CD14-positive monocyte (primary cell): ENCODE measurements around the gene HIPK3. TPM values are rescaled to one million over a fixed set of nuclear protein-coding genes. Genes with fewer than 3 reads are reported as not detected.

Experiments used
- DNase-seq, 3 donors: peaks; one replicate each; pipeline ENCODE4 v3.0.0-alpha.2; 2011 to 2022
- H2AFZ ChIP-seq: 2 replicates; pipeline ENCODE4 v1.6.0; 2012; ENCODE audit warnings: mild to moderate bottlenecking, low read depth, low read length, inconsistent platforms; ENCODE audit not compliant: insufficient read depth, poor library complexity, severe bottlenecking
- H3K27ac ChIP-seq, 2 donors: 1 replicate in 1 of 2; 2 replicates in 1 of 2; pipeline ENCODE4 v1.5.1; 2012 to 2013; ENCODE audit warnings: low read length in 2 of 2, control low read depth in 1 of 2, inconsistent platforms in 1 of 2, low read depth in 1 of 2, mild to moderate bottlenecking in 1 of 2
- H3K27me3 ChIP-seq, 2 donors: one replicate each; pipeline versions ENCODE4 v1.6.0 to v1.6.1; 2011 to 2013; ENCODE audit warnings: low read length in 2 of 2; ENCODE audit not compliant: control insufficient read depth in 2 of 2, insufficient read depth in 2 of 2
- H3K36me3 ChIP-seq, 2 donors: replicated peaks in 1 of 2; 1 replicate in 1 of 2; 2 replicates in 1 of 2; pipeline versions ENCODE4 v1.5.1 to v1.6.1; 2012 to 2013; ENCODE audit warnings: low read length in 2 of 2, control low read depth in 1 of 2, inconsistent platforms in 1 of 2, mild to moderate bottlenecking in 1 of 2; ENCODE audit not compliant: insufficient read depth in 2 of 2, control insufficient read depth in 1 of 2
- H3K4me1 ChIP-seq, 2 donors: 1 replicate in 1 of 2; 2 replicates in 1 of 2; pipeline versions ENCODE4 v1.5.1 to v1.6.1; 2012 to 2013; ENCODE audit warnings: low read length in 2 of 2, control low read depth in 1 of 2, inconsistent platforms in 1 of 2, mild to moderate bottlenecking in 1 of 2, moderate library complexity in 1 of 2; ENCODE audit not compliant: insufficient read depth in 2 of 2, control insufficient read depth in 1 of 2
- H3K4me2 ChIP-seq: replicated peaks from 2 replicates; pipeline ENCODE3; 2012; ENCODE audit warnings: low read length, moderate library complexity, mild to moderate bottlenecking; ENCODE audit not compliant: poor library complexity, severe bottlenecking; ENCODE audit errors: extremely low read depth
- H3K4me3 ChIP-seq, 3 experiments: fragments of 200-600 bp in 1 of 3; sonication (generic) in 1 of 3; replicated peaks in 1 of 3; 1 replicate in 2 of 3; 2 replicates in 1 of 3; pipeline ENCODE4 v1.5.1; 2011 to 2013; ENCODE audit warnings: low read length in 3 of 3, mild to moderate bottlenecking in 3 of 3, control low read depth in 2 of 3, low read depth in 2 of 3, inconsistent platforms in 1 of 3, moderate library complexity in 1 of 3
- H3K79me2 ChIP-seq: 2 replicates; pipeline ENCODE4 v1.6.0; 2012; ENCODE audit warnings: mild to moderate bottlenecking, control low read depth, inconsistent platforms, low read length, moderate library complexity; ENCODE audit not compliant: insufficient read depth
- H3K9ac ChIP-seq: 2 replicates; pipeline ENCODE4 v1.6.0; 2017; ENCODE audit warnings: low read length, mild to moderate bottlenecking; ENCODE audit not compliant: insufficient read depth, poor library complexity, severe bottlenecking
- H3K9me3 ChIP-seq, 2 donors: replicated peaks in 1 of 2; 1 replicate in 1 of 2; 2 replicates in 1 of 2; pipeline versions ENCODE4 v1.5.1 to v1.6.1; 2012 to 2013; ENCODE audit warnings: low read length in 2 of 2, control low read depth in 1 of 2; ENCODE audit not compliant: control insufficient read depth in 1 of 2, insufficient read depth in 1 of 2
- H4K20me1 ChIP-seq: 2 replicates; pipeline ENCODE4 v1.6.0; 2012; ENCODE audit warnings: mild to moderate bottlenecking, low read length, control low read depth, moderate library complexity; ENCODE audit not compliant: insufficient read depth
- H3K27ac Mint-ChIP-seq, 7 donors: one replicate each; pipeline ENCODE4 v1.8.0; 2020; ENCODE audit warnings: mild to moderate bottlenecking in 7 of 7, mixed read lengths in 7 of 7, moderate library complexity in 6 of 7, inconsistent platforms in 2 of 7
- H3K27me3 Mint-ChIP-seq, 3 donors: one replicate each; pipeline ENCODE4 v1.8.0; 2021 to 2022; ENCODE audit warnings: low read depth in 3 of 3, mild to moderate bottlenecking in 3 of 3, mixed read lengths in 3 of 3, moderate library complexity in 3 of 3, inconsistent platforms in 1 of 3
- H3K36me3 Mint-ChIP-seq, 2 donors: one replicate each; pipeline ENCODE4 v1.8.0; 2020; ENCODE audit warnings: mixed read lengths in 2 of 2, inconsistent platforms in 1 of 2, mild to moderate bottlenecking in 1 of 2
- H3K4me1 Mint-ChIP-seq: one replicate; pipeline ENCODE4 v1.8.0; 2020; ENCODE audit warnings: mild to moderate bottlenecking, mixed read lengths
- H3K4me3 Mint-ChIP-seq, 2 donors: one replicate each; pipeline ENCODE4 v1.8.0; 2020; ENCODE audit warnings: mild to moderate bottlenecking in 2 of 2, mixed read lengths in 2 of 2, moderate library complexity in 1 of 2
- H3K9me3 Mint-ChIP-seq, 7 donors: one replicate each; pipeline ENCODE4 v1.8.0; 2020 to 2022; ENCODE audit warnings: mixed read lengths in 7 of 7, mild to moderate bottlenecking in 6 of 7, moderate library complexity in 6 of 7, inconsistent platforms in 2 of 7
- CTCF ChIP-seq: fragments of 200-600 bp; IDR thresholded peaks from one replicate; pipeline ENCODE4 v1.8.0; 2022; ENCODE audit warnings: antibody characterized with exemption, mild to moderate bottlenecking
- WGBS: methylation state at CpG from one replicate; pipeline ENCODE4 v1.1.5; 2013; ENCODE audit warnings: missing lambda C conversion rate; ENCODE audit not compliant: insufficient coverage; 5-methylcytosine and 5-hydroxymethylcytosine counted together
- intact Hi-C, 2 donors: fragments of 100-400 bp; cut with micrococcal nuclease; formaldehyde crosslinking; loops; one replicate each; pipeline versions ENCODE4 v1.15.0 to v1.15.1; 2023
- polyA plus RNA-seq, 3 donors: library from polyadenylated mRNA; depleted of rRNA in 1 of 3; unstranded in 2 of 3; stranded (reverse) in 1 of 3; fragments of 300-500 nt in 2 of 3; fragments of >200 nt in 1 of 3; fragmentation: Illumina TruSeq in 2 of 3; gene quantifications; 1 replicate in 2 of 3; 2 replicates in 1 of 3; pipeline ENCODE4 v1.2.3, GENCODE V29; 2012 to 2021

The HIPK3 gene
- polyA plus RNA-seq, 3 donors, result 62.0 to 68.6 (median 63.5) TPM

- Histone ChIP-seq H3K4me3 (no peak overlapping the region), H2AFZ (no peak overlapping the region), H4K20me1 (no peaks in the 10 kb centered on the region), H3K4me1 (peaks cover 17 to 20% of the 10 kb centered on the region in 2 donors), H3K9me3 (peaks cover 4 to 10% of the 10 kb centered on the region in 2 donors), H3K36me3 (no peaks in the 10 kb centered on the region), H3K27me3 (peaks cover 3 to 10% of the 10 kb centered on the region in 2 donors), H3K27ac (no peak overlapping the region), H3K4me2 (no peak overlapping the region), H3K9ac (no peak overlapping the region), H3K79me2 (no peaks in the 10 kb centered on the region)
- Mint-ChIP-seq H3K4me1 (peaks cover 15% of the 10 kb centered on the region), H3K9me3 (peaks cover 2 to 19% (median 15%) of the 10 kb centered on the region in 7 donors), H3K27me3 (peaks cover 0 to 10% (median 9%) of the 10 kb centered on the region in 3 donors), H3K36me3 (no peaks in the 10 kb centered on the region), H3K27ac (no peak overlapping the region), H3K4me3 (no peak overlapping the region)
- no peak for TF ChIP-seq CTCF
- WGBS, result 100% methylated on average over 1 of the region's 1 CpG
- no peak for DNase-seq
- intact Hi-C loops, result no loop called here
Measured at GRCh38 chr11:33383920-33384209, 126.7 kb downstream of the HIPK3 start.

DNA sequence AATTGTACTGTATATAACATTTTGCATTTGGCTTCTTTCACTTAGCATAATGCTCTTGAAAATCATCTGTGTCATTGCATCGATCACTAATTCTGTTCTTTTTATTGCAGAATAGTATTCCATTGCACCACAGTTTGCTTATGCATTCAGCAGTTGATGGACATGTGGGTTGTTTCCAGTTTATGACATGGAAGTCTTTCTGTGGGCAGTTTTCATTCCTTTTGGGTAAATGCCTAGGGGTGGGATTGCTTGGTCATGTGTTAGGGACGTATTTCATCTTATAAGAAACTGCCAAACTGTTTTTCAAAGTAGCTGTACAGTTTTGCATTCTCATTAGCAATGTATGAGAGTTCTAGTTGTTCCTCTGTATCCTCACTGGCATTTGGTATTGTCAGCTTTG is 127.0 kb downstream of the HIPK3 start:
- Histone ChIP-seq H3K4me2 (no peak overlapping the region), H4K20me1 (no peaks in the 10 kb centered on the region), H3K9me3 (peaks cover 4 to 10% of the 10 kb centered on the region in 2 donors), H2AFZ (no peak overlapping the region), H3K27me3 (peaks cover 0 to 6% of the 10 kb centered on the region in 2 donors), H3K79me2 (no peaks in the 10 kb centered on the region), H3K36me3 (no peaks in the 10 kb centered on the region), H3K4me3 (no peak overlapping the region), H3K9ac (no peak overlapping the region), H3K27ac (no peak overlapping the region), H3K4me1 (peaks cover 17 to 24% of the 10 kb centered on the region in 2 donors)
- peaks cover 0 to 7% (median 6%) of the 10 kb centered on the region in 3 donors for H3K27me3 Mint-ChIP-seq
- intact Hi-C loops, result no loop called here
- no peak for DNase-seq
- no peak for TF ChIP-seq CTCF
- no peak overlapping the region for H3K27ac Mint-ChIP-seq
- H3K4me1 Mint-ChIP-seq, result peaks cover 18% of the 10 kb centered on the region
- WGBS, result 100% methylated on average over 1 of the region's 2 CpGs
- H3K36me3 Mint-ChIP-seq, result no peaks in the 10 kb centered on the region
- H3K4me3 Mint-ChIP-seq, result no peak overlapping the region
- H3K9me3 Mint-ChIP-seq, result peaks cover 2 to 19% (median 15%) of the 10 kb centered on the region in 7 donors
